HUES64 (cell line): ENCODE results near the gene PQBP1.
A peak's percentile ranks its signal among the peaks of the same experiment; 100 is the strongest.

Experiments used
- H3K27ac ChIP-seq: 2 replicates; pipeline ENCODE4 v1.7.0; 2013; ENCODE audit warnings: low read depth, low read length, inconsistent platforms
- H3K27me3 ChIP-seq: 2 replicates; pipeline ENCODE4 v1.6.1; 2013; ENCODE audit warnings: mild to moderate bottlenecking, low read length; ENCODE audit not compliant: insufficient read depth
- H3K36me3 ChIP-seq: 2 replicates; pipeline ENCODE4 v1.6.1; 2013; ENCODE audit warnings: mild to moderate bottlenecking, low read length; ENCODE audit not compliant: insufficient read depth
- H3K4me1 ChIP-seq: 2 replicates; pipeline ENCODE4 v1.6.1; 2013; ENCODE audit warnings: mild to moderate bottlenecking, low read length, moderate library complexity; ENCODE audit not compliant: insufficient read depth
- H3K4me3 ChIP-seq: 2 replicates; pipeline ENCODE4 v1.5.1; 2013; ENCODE audit warnings: mild to moderate bottlenecking, low read length, moderate library complexity
- H3K9ac ChIP-seq: 2 replicates; pipeline ENCODE4 v1.6.1; 2013; ENCODE audit warnings: mild to moderate bottlenecking, low read depth, low read length
- H3K9me3 ChIP-seq: 2 replicates; pipeline ENCODE4 v1.6.1; 2013; ENCODE audit warnings: low read depth, low read length; ENCODE audit not compliant: insufficient read depth
- WGBS: fragments of 150-250, 120-280 bp; methylation state at CpG from one replicate; pipeline ENCODE4 v1.1.7; 2013; ENCODE audit warnings: missing lambda C conversion rate; 5-methylcytosine and 5-hydroxymethylcytosine counted together

Gene PQBP1

DNA sequence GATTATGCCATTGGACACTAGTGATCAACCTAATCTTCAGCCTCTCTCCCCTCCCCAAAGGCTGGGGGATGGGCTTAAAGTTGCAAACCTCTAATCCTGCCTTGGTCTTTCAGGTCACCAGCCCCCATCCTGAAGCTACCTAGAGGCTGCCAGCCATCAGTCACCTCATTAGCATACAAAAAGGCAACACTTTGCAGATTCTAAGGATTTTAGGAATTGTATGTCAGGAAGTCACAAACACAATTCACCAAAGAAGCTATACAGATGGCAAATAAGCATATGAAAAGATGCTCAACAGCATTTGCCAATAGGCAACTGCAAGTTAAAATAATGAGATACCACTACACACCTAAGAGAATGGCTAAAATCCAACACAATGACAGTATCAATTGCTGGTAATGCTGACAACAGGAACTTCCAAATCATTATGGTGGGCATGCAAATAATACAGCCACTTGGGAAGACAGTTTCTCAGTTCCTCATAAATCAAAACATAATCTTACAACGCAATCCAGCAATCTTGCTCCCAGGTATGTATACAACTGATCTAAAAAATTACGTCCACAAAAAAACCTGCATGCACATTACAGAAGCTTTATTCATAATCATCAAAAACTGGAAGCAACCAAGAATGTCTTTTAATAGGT, 30.1 kb downstream of the PQBP1 start:
- Histone ChIP-seq H3K9ac (peak overlapping the region; percentile 71), H3K4me3 (peak overlapping the region; percentile 38), H3K4me1 (peaks cover 12% of the 10 kb centered on the region), H3K27me3 (no peaks in the 10 kb centered on the region), H3K27ac (peak overlapping the region; percentile 96), H3K9me3 (no peaks in the 10 kb centered on the region), H3K36me3 (peaks cover 45% of the 10 kb centered on the region)
- WGBS = 17% methylated on average over 2 of the region's 2 CpGs

DNA sequence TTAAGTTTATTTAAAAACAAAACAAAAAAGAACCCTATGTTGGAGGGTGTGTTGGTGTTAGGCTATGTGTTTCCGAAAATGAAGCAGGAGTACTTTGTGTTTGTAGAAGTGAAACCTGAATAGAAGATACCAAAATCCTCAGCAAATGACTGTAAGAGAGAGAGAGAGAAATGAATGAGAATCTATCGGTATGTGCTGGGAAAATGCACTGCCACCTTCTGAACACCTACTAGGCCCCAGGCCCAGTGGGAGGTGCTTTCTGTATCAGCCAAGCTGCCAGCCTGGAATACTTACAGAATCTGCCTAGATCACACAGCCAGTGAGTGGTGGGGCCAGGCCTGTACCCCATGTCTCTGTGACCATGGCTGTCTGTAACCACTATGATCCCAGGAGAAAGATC, 36.0 kb downstream of the PQBP1 start:
- Histone ChIP-seq H3K36me3 (peaks cover 38% of the 10 kb centered on the region), H3K27ac (no peak overlapping the region), H3K4me1 (peaks cover 14% of the 10 kb centered on the region; the same call in 1 of the 2 replicates), H3K27me3 (no peaks in the 10 kb centered on the region), H3K9me3 (no peaks in the 10 kb centered on the region), H3K4me3 (no peak overlapping the region), H3K9ac (no peak overlapping the region)
- 100% methylated on average over 2 of the region's 2 CpGs for WGBS

DNA sequence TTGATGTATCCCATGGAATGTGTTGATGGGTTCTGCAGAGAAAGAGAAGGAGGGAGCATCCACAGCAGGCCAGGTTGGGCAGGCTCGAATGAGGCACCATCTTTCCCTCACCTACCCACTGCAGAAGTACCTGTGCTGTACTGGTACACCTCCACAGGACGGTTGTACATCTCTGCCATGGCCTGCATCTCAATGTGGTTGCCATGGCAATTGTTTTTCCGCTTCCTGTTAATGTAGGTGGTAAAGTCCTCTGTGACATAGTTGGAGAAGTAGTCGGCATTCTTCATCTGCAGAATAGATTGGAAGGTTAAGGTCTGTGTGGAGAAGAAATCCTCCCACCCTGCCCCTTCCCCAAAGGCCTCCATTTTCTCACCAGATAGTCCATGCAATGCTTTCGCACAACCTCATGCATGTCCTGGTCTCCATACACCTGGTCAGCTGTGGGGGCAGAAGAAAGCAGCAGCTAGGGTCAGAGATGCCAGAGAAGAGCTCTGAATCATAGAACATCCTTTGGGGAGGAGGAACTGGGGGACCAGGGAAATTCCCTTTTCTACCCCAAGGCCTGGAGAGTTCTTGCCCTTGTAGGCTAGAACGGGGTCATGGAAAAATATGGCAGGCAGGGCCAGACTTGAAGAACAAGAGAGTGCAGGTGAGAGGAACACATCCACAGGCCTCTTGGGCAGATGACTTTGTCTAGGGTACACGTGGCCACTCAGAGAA, 37.0 kb downstream of the PQBP1 start:
- Histone ChIP-seq H3K36me3 (peaks cover 38% of the 10 kb centered on the region), H3K9ac (no peak overlapping the region), H3K9me3 (no peaks in the 10 kb centered on the region), H3K27me3 (no peaks in the 10 kb centered on the region), H3K4me3 (no peak overlapping the region), H3K27ac (no peak overlapping the region), H3K4me1 (peaks cover 14% of the 10 kb centered on the region; the same call in 1 of the 2 replicates)
- 91% methylated on average over 5 of the region's 7 CpGs for WGBS

DNA sequence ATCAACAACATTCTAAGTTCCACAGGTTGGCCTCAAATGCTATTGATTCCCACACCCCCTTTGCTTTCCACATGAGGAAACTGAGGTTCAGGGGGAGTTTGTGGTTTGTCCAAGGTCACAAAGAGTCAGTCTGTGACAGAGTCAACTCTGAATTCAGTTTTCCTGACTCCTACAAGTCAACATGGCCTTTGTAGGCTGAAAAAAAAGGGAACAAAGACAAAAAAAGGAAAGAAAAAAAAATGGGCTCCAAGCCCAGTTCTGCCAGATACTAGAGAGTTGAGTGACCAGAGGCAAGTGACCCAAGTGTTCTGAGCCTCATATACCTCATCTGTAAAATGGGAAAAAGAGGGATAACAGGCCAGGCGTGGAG, 37.6 kb downstream of the PQBP1 start:
- WGBS = 89% methylated on average over 1 of the region's 1 CpG
- Histone ChIP-seq H3K4me1 (peaks cover 14% of the 10 kb centered on the region; the same call in 1 of the 2 replicates), H3K27ac (no peak overlapping the region), H3K36me3 (peaks cover 39% of the 10 kb centered on the region), H3K4me3 (no peak overlapping the region), H3K27me3 (no peaks in the 10 kb centered on the region), H3K9me3 (no peaks in the 10 kb centered on the region), H3K9ac (no peak overlapping the region)

DNA sequence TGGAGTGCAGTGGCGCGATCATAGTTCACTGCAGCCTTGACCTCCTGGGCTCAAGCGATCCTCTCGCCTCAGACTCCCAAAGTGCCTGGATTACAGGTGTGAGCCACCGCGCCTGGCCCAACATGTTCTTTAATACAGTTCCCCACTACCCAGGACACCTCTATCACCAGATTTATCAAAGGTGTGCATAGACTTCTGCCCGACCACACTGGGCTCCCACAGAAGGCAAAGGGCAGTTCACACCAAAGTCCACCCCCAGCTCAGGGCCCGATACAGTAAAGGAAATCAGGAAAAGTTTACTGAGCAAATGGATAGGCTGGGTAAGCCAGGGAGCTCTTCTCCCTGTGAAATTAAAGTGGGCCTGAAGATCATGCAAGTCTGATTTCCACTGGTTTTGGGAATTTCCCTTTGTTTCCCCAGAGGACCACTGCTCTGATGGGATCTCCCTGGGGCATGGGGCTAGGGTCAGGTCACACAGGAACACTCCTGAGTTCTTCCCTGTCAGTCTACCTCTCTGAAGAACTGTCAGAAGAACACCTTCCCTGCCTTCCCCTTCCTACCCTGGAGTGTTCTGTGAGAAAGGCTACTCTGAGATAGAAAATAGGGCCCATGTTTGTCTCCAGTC, 38.8 kb downstream of the PQBP1 start:
- no peaks in the 10 kb centered on the region for H3K27me3 ChIP-seq
- H3K4me1 ChIP-seq = peaks cover 14% of the 10 kb centered on the region; the same call in 1 of the 2 replicates
- H3K9me3 ChIP-seq = no peaks in the 10 kb centered on the region
- 0 out of 2 replicates have a peak overlapping the region, but pooled peaks have one; percentile 28 for H3K4me3 ChIP-seq
- WGBS = 97% methylated on average over 8 of the region's 8 CpGs
- H3K36me3 ChIP-seq = peaks cover 32% of the 10 kb centered on the region
- H3K9ac ChIP-seq = no peak overlapping the region
- H3K27ac ChIP-seq = peak overlapping the region; percentile 76; the same call in 1 of the 2 replicates

DNA sequence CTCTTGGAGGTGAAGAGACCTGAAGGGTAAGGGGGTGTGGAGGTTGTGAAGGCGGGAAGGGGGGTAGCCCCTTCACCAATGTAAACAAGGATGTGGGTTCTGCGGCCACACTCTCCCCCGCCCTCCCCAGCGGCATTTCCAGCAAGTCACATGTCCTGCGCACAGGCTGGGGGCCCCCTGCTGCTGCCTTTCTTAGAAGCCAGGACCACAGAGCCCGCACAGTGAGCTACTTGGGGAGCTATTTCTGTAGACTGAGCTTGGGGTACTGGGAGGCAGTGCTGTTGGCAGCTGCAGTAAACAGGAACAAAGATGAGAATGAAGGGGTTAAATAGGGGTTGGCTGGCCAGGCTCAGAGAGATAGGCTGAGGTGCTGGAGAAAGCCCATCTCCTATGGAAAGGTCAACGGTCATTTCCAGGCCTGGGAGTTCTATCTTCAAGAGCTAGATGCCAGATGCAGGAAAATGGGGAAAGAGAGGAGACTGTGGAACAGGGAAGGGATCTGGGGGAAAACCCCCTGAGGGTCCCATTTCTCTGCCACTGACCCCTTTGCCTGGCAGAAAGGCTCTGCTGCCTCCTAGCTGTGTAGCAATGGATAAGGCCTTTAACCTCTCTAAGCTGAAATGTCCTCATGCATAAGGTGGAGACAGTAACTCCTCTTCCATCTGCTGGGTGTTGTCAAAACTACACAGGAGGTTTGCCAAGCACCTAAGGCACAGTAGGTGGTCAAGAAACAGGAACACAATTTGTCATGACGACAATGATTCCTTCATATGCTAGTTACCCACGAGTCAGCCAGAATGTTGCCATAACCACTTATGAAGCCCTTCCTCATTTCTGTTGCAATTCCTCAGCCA, 39.6 kb downstream of the PQBP1 start:
- H3K4me1 ChIP-seq = peaks cover 14% of the 10 kb centered on the region; the same call in 1 of the 2 replicates
- no peak overlapping the region for H3K9ac ChIP-seq
- H3K27ac ChIP-seq = peak overlapping the region; percentile 76; the same call in 1 of the 2 replicates
- no peaks in the 10 kb centered on the region for H3K9me3 ChIP-seq
- H3K27me3 ChIP-seq = no peaks in the 10 kb centered on the region
- peaks cover 32% of the 10 kb centered on the region for H3K36me3 ChIP-seq
- H3K4me3 ChIP-seq = peak overlapping the region; percentile 28; the same call in 1 of the 2 replicates
- WGBS = 16% methylated on average over 7 of the region's 9 CpGs

DNA sequence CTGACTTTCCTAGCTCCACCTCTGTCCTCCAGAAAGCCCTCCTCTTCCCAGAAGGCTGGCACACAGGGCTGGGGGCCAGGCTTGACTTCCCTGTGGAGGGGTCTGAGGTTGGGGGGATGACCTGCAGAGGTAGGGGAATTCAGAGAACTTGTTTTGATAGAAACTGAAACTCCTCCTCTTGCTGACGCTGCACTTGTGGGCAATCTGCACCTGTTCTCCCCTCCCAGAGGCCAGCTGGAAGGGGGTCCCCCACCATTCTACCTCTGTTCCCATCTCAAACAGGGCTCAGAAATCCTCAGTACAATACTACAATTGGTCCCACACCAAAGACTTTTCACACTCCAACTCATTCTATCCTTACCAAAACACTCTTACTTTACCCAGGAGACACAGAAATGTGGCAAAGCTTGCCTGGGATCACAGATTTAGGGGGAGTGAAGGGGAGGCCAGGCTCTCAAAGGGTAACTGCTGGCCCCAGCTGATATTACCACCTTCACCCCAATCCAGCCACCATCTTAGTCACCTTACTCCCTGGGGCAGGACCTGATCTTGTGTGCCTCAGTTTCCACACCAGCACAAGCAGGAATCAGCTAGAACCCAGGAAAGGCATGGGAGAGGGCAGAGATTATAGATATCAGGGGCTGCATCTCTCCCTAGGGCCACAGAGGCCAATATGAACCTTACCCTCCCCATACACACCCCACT, 41.1 kb downstream of the PQBP1 start:
- H3K36me3 ChIP-seq = peaks cover 35% of the 10 kb centered on the region
- no peak overlapping the region for H3K4me3 ChIP-seq
- H3K9me3 ChIP-seq = no peaks in the 10 kb centered on the region
- no peak overlapping the region for H3K27ac ChIP-seq
- 77% methylated on average over 1 of the region's 1 CpG for WGBS
- H3K27me3 ChIP-seq = no peaks in the 10 kb centered on the region
- no peak overlapping the region for H3K9ac ChIP-seq
- H3K4me1 ChIP-seq = peaks cover 14% of the 10 kb centered on the region; the same call in 1 of the 2 replicates

DNA sequence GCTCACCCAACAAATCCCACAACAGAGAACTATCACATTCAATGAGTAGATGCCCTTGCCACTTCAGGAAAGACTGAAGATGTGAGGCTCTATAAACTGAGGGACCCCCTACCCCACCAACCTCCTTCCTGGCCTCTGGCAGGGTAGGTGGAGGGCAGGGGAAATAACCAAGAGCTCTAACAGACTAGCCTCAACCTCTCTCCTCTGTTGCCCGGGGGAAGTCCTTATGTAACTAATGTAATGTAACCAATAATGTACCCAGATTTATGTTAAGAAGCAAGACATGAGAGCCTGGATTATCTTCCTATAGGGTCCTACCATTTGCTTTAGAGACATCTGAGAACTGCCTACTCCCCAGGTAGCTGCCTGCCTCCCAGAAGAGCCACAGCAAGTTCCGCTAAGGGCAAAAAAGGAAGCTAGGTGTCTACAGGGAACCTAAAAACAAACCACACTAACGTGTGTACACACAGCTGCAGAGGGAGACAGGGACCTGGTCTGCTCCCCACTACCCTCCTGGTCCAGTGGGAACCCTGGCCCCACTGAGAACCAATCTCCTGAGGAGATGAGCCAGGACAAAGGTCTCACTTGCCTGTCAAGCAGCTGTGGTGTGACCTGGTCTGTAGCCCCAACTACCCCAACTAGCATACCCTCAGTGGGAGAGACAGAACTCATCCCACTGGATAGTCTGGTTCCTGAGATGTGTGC, 41.9 kb downstream of the PQBP1 start:
- peaks cover 28% of the 10 kb centered on the region for H3K36me3 ChIP-seq
- H3K4me1 ChIP-seq = peaks cover 14% of the 10 kb centered on the region; the same call in 1 of the 2 replicates
- H3K27ac ChIP-seq = no peak overlapping the region
- H3K4me3 ChIP-seq = no peak overlapping the region
- H3K27me3 ChIP-seq = no peaks in the 10 kb centered on the region
- no peaks in the 10 kb centered on the region for H3K9me3 ChIP-seq
- no peak overlapping the region for H3K9ac ChIP-seq
- 85% methylated on average over 2 of the region's 3 CpGs for WGBS

GRCh38 chrX:48940404-48940955, 42.8 kb downstream of the PQBP1 start:
- WGBS = 90% methylated on average over 2 of the region's 2 CpGs
- no peak overlapping the region for H3K9ac ChIP-seq
- no peak overlapping the region for H3K27ac ChIP-seq
- H3K27me3 ChIP-seq = no peaks in the 10 kb centered on the region
- peaks cover 21% of the 10 kb centered on the region for H3K36me3 ChIP-seq
- H3K4me1 ChIP-seq = peaks cover 14% of the 10 kb centered on the region; the same call in 1 of the 2 replicates
- H3K9me3 ChIP-seq = no peaks in the 10 kb centered on the region
- no peak overlapping the region for H3K4me3 ChIP-seq
